Breast epithelium (tissue), 4 donors: ENCODE results near the gene TMEM178B. TPM values are rescaled to one million over a fixed set of nuclear protein-coding genes. Genes with fewer than 3 reads are reported as not detected.

Experiments
- DNase-seq, 2 donors: peaks; one replicate each; pipeline ENCODE4 v3.0.0-alpha.2; 2019; ENCODE audit warnings: low spot score in 2 of 2
- H3K27ac ChIP-seq, 2 donors: fragments of 200-600 bp; sonication (generic) in 1 of 2; one replicate each; pipeline ENCODE4 v1.5.1; 2016 to 2019; ENCODE audit warnings: mild to moderate bottlenecking in 1 of 2
- H3K27me3 ChIP-seq, 2 donors: fragments of 200-600 bp; sonication (generic) in 1 of 2; one replicate each; pipeline versions ENCODE4 v1.5.1 to v1.6.0; 2017 to 2019; ENCODE audit warnings: control low read depth in 1 of 2, mild to moderate bottlenecking in 1 of 2
- H3K36me3 ChIP-seq: fragments of 200-600 bp; one replicate; pipeline ENCODE4 v1.5.1; 2019
- H3K4me1 ChIP-seq, 2 donors: fragments of 200-600 bp; sonication (generic); one replicate each; pipeline ENCODE4 v1.5.1; 2016 to 2019; ENCODE audit warnings: control low read depth in 1 of 2
- H3K4me3 ChIP-seq, 3 donors: fragments of 200-600 bp; sonication (generic); 1 replicate in 2 of 3; 2 replicates in 1 of 3; pipeline ENCODE4 v1.5.1; 2016 to 2019; ENCODE audit warnings: mild to moderate bottlenecking in 3 of 3, moderate library complexity in 2 of 3
- H3K9me3 ChIP-seq, 2 donors: fragments of 200-600 bp; sonication (generic) in 1 of 2; one replicate each; pipeline ENCODE4 v1.5.1; 2016 to 2019; ENCODE audit warnings: control low read depth in 1 of 2
- CTCF ChIP-seq, 3 donors: fragments of 450-650 bp; IDR thresholded peaks; one replicate each; pipeline ENCODE4 v1.5.1; 2016 to 2017; ENCODE audit warnings: antibody characterized with exemption in 3 of 3, mild to moderate bottlenecking in 3 of 3, moderate library complexity in 3 of 3
- POLR2A ChIP-seq: fragments of 450-650 bp; IDR thresholded peaks from one replicate; pipeline ENCODE4 v1.6.1; 2016; ENCODE audit warnings: antibody characterized with exemption, mild to moderate bottlenecking, moderate library complexity
- POLR2AphosphoS5 ChIP-seq, 3 donors: sonication (generic); formaldehyde crosslinking; IDR thresholded peaks; one replicate each; pipeline ENCODE4 v1.6.1; 2017; ENCODE audit warnings: antibody characterized with exemption in 3 of 3
- intact Hi-C: fragments of 100-400 bp; cut with DNase I; formaldehyde crosslinking; loops from one replicate; pipeline ENCODE4 v1.15.1; 2023; ENCODE audit warnings: low total_unique reads
- total RNA-seq, 3 donors: library from RNA; depleted of rRNA; stranded (reverse); fragments of >200 nt; gene quantifications; one replicate each; pipeline ENCODE4 v1.1.0, GENCODE V29; 2016

The TMEM178B gene
- total RNA-seq, 3 donors from 2014 or later = 0.33 to 0.88 (median 0.64) TPM

GRCh38 chr7:141251957-141252356 lies 178.1 kb downstream of the TMEM178B start:
- H3K27ac ChIP-seq = no peak overlapping the region
- no peaks in the 10 kb centered on the region for H3K36me3 ChIP-seq
- DNase-seq = no peak
- no peak overlapping the region for H3K4me3 ChIP-seq
- TF ChIP-seq CTCF (IDR thresholded peaks at IDR 0.05) (no peak), POLR2A (no peak), POLR2AphosphoS5 (IDR thresholded peaks at IDR 0.05) (no peak)
- intact Hi-C loops = no loop called here
- H3K4me1 ChIP-seq = no peaks in the 10 kb centered on the region
- peaks cover 0 to 5% of the 10 kb centered on the region in 2 donors for H3K9me3 ChIP-seq
- no peaks in the 10 kb centered on the region for H3K27me3 ChIP-seq

- Histone ChIP-seq H3K27me3 (no peaks in the 10 kb centered on the region), H3K4me3 (no peak overlapping the region), H3K4me1 (no peaks in the 10 kb centered on the region), H3K36me3 (no peaks in the 10 kb centered on the region), H3K9me3 (peaks cover 5 to 32% of the 10 kb centered on the region in 2 donors), H3K27ac (no peak overlapping the region)
- no peak for DNase-seq
- intact Hi-C loops = no loop called here
- no peak for TF ChIP-seq POLR2AphosphoS5 (IDR thresholded peaks at IDR 0.05)
- no peak for TF ChIP-seq CTCF (IDR thresholded peaks at IDR 0.05)
- TF ChIP-seq POLR2A = no peak
These were observed 183.7 kb downstream of the TMEM178B start for GRCh38 chr7:141257597-141257996.

- TF ChIP-seq POLR2AphosphoS5 (IDR thresholded peaks at IDR 0.05) = no peak
- TF ChIP-seq CTCF (IDR thresholded peaks at IDR 0.05) = no peak
- no peak for TF ChIP-seq POLR2A
These were observed 184.7 kb downstream of the TMEM178B start for GRCh38 chr7:141258559-141258958.

GRCh38 chr7:141262101-141263090 lies 188.5 kb downstream of the TMEM178B start:
- H3K36me3 ChIP-seq = no peaks in the 10 kb centered on the region
- H3K27ac ChIP-seq = no peak overlapping the region
- no peaks in the 10 kb centered on the region for H3K4me1 ChIP-seq
- H3K4me3 ChIP-seq = no peak overlapping the region
- DNase-seq = no peak
- TF ChIP-seq CTCF (IDR thresholded peaks at IDR 0.05) (no peak), POLR2AphosphoS5 (IDR thresholded peaks at IDR 0.05) (no peak), POLR2A (no peak)
- H3K27me3 ChIP-seq = no peaks in the 10 kb centered on the region
- intact Hi-C loops = no loop called here
- peaks cover 5 to 22% of the 10 kb centered on the region in 2 donors for H3K9me3 ChIP-seq

More at GRCh38 chr7:141258559-141258958, 184.7 kb downstream of the TMEM178B start:
- intact Hi-C loops = no loop called here
- Histone ChIP-seq H3K4me1 (no peaks in the 10 kb centered on the region), H3K4me3 (no peak overlapping the region), H3K27ac (no peak overlapping the region), H3K36me3 (no peaks in the 10 kb centered on the region), H3K27me3 (no peaks in the 10 kb centered on the region), H3K9me3 (peaks cover 5 to 32% of the 10 kb centered on the region in 2 donors)
- no peak for DNase-seq

- Histone ChIP-seq H3K27me3 (no peaks in the 10 kb centered on the region), H3K9me3 (peaks cover 0 to 15% of the 10 kb centered on the region in 2 donors), H3K27ac (no peak overlapping the region), H3K4me3 (no peak overlapping the region), H3K36me3 (no peaks in the 10 kb centered on the region), H3K4me1 (no peaks in the 10 kb centered on the region)
- DNase-seq = no peak
- TF ChIP-seq CTCF (IDR thresholded peaks at IDR 0.05) (no peak), POLR2A (no peak), POLR2AphosphoS5 (IDR thresholded peaks at IDR 0.05) (no peak)
- intact Hi-C loops = no loop called here
These were observed 189.6 kb downstream of the TMEM178B start for GRCh38 chr7:141263508-141263907.
